Neural cell (in vitro differentiated cells): ENCODE results near the gene TET2. TPM values are rescaled to one million over a fixed set of nuclear protein-coding genes. Genes with fewer than 3 reads are reported as not detected.

ENCODE experiments used
- H2AFZ ChIP-seq: fragments of 200-600, 300-800 bp; sonication (generic), shearing (Covaris generic); 2 replicates; pipeline ENCODE4 v1.6.0; 2014; ENCODE audit warnings: low read depth, mild to moderate bottlenecking, antibody characterized with exemption, low read length, moderate library complexity
- H3F3A ChIP-seq: fragments of 200-600 bp; shearing (Covaris generic); 2 replicates; pipeline ENCODE4 v1.6.1; 2016; ENCODE audit warnings: mild to moderate bottlenecking, moderate library complexity, mixed read lengths, antibody characterized with exemption, low read length; ENCODE audit not compliant: insufficient read depth, poor library complexity, severe bottlenecking
- H3K27ac ChIP-seq: fragments of 200-600, 300-800 bp; sonication (generic), shearing (Covaris generic); 2 replicates; pipeline ENCODE4 v1.5.1; 2014; ENCODE audit warnings: mild to moderate bottlenecking, low read length, moderate library complexity
- H3K27me3 ChIP-seq: fragments of 300-800, 200-600 bp; sonication (generic), shearing (Covaris generic); 2 replicates; pipeline ENCODE4 v1.6.0; 2014; ENCODE audit warnings: mild to moderate bottlenecking, low read depth, low read length, moderate library complexity; ENCODE audit not compliant: insufficient read depth
- H3K36me3 ChIP-seq: fragments of 300-800, 200-600 bp; sonication (generic), shearing (Covaris generic); 2 replicates; pipeline ENCODE4 v1.5.1; 2014; ENCODE audit warnings: mild to moderate bottlenecking, antibody characterized with exemption, low read length, moderate library complexity; ENCODE audit not compliant: insufficient read depth
- H3K4me2 ChIP-seq: fragments of 300-800, 200-600 bp; sonication (generic), shearing (Covaris generic); 2 replicates; pipeline ENCODE4 v1.6.0; 2014; ENCODE audit warnings: mild to moderate bottlenecking, low read length
- H3K4me3 ChIP-seq: fragments of 300-800, 200-600 bp; sonication (generic), shearing (Covaris generic); 2 replicates; pipeline ENCODE4 v1.5.1; 2014; ENCODE audit warnings: mild to moderate bottlenecking, low read length, moderate library complexity
- H3K79me2 ChIP-seq: fragments of 200-600 bp; shearing (Covaris generic); replicated peaks from 2 replicates; pipeline ENCODE4 v1.6.0; 2014; ENCODE audit warnings: mild to moderate bottlenecking, low read length, moderate library complexity; ENCODE audit not compliant: insufficient read depth
- H3K9ac ChIP-seq: fragments of 300-800, 200-600 bp; sonication (generic), shearing (Covaris generic); 2 replicates; pipeline ENCODE4 v1.6.1; 2016; ENCODE audit warnings: mild to moderate bottlenecking, low read length, mixed read lengths
- H3K9me2 ChIP-seq: fragments of 200-600 bp; shearing (Covaris generic); 2 replicates; pipeline ENCODE4 v1.6.1; 2016; ENCODE audit warnings: mild to moderate bottlenecking, low read length, mixed read lengths; ENCODE audit not compliant: insufficient read depth
- H3K9me3 ChIP-seq: fragments of 200-600, 300-800 bp; sonication (generic), shearing (Covaris generic); 2 replicates; pipeline ENCODE4 v1.6.1; 2016; ENCODE audit warnings: mild to moderate bottlenecking, mixed run types, low read length, moderate library complexity, mixed read lengths
- H4K20me1 ChIP-seq: fragments of 200-600 bp; shearing (Covaris generic); 2 replicates; pipeline ENCODE4 v1.6.1; 2016; ENCODE audit warnings: mild to moderate bottlenecking, mixed run types; ENCODE audit not compliant: insufficient read depth
- CTCF ChIP-seq: fragments of 450-650 bp; IDR thresholded peaks from 2 replicates; pipeline ENCODE4 v1.5.1; 2014; ENCODE audit warnings: antibody characterized with exemption, mild to moderate bottlenecking, moderate library complexity; ENCODE audit not compliant: poor library complexity, severe bottlenecking
- EP300 ChIP-seq: fragments of 450-650 bp; conservative IDR thresholded peaks from 2 replicates; pipeline ENCODE4 v1.6.1; 2014; ENCODE audit warnings: antibody characterized with exemption, mild to moderate bottlenecking, moderate library complexity; ENCODE audit not compliant: poor library complexity, severe bottlenecking
- EZH2 ChIP-seq: fragments of 200-600, 300-800 bp; shearing (Covaris generic), sonication (generic); IDR thresholded peaks from 2 replicates; pipeline ENCODE4 v1.6.1; 2014; ENCODE audit warnings: antibody characterized with exemption, low read length, borderline replicate concordance, mild to moderate bottlenecking; ENCODE audit not compliant: insufficient read depth, poor library complexity, severe bottlenecking
- MXI1 ChIP-seq: fragments of 450-650 bp; conservative IDR thresholded peaks from 2 replicates; pipeline ENCODE4 v1.6.1; 2014; ENCODE audit warnings: antibody characterized with exemption, mild to moderate bottlenecking; ENCODE audit not compliant: poor library complexity, severe bottlenecking
- POLR2AphosphoS5 ChIP-seq: IDR thresholded peaks from 2 replicates; pipeline ENCODE4 v1.6.1; 2012
- RAD21 ChIP-seq: fragments of 450-650 bp; conservative IDR thresholded peaks from 2 replicates; pipeline ENCODE4 v1.6.1; 2014; ENCODE audit warnings: antibody characterized with exemption, mild to moderate bottlenecking, moderate library complexity
- REST ChIP-seq: IDR thresholded peaks from 2 replicates; pipeline ENCODE4 v1.6.1; 2012; ENCODE audit warnings: borderline replicate concordance
- SMC3 ChIP-seq: fragments of 450-650 bp; conservative IDR thresholded peaks from 2 replicates; pipeline ENCODE4 v1.6.1; 2014; ENCODE audit warnings: antibody characterized with exemption, mild to moderate bottlenecking, moderate library complexity; ENCODE audit not compliant: poor library complexity
- TAF1 ChIP-seq: IDR thresholded peaks from 2 replicates; pipeline ENCODE4 v1.6.1; 2012; ENCODE audit warnings: low read depth
- polyA plus RNA-seq: library from polyadenylated mRNA; depleted of rRNA; stranded (reverse); fragments of >200 nt; gene quantifications from 2 replicates; pipeline ENCODE4 v1.2.3, GENCODE V29; 2014

TET2 gene
- polyA plus RNA-seq, 1 donor from 2014 or later = 27.1 TPM

- Histone ChIP-seq H2AFZ (no peak overlapping the region), H3K36me3 (no peaks in the 10 kb centered on the region), H3K9me3 (no peaks in the 10 kb centered on the region), H4K20me1 (no peaks in the 10 kb centered on the region), H3K9me2 (no peaks in the 10 kb centered on the region), H3K27me3 (no peaks in the 10 kb centered on the region), H3K4me2 (no peak overlapping the region), H3F3A (no peaks in the 10 kb centered on the region), H3K79me2 (no peaks in the 10 kb centered on the region), H3K9ac (no peak overlapping the region), H3K27ac (no peak overlapping the region), H3K4me3 (no peak overlapping the region)
- TF ChIP-seq CTCF (no peak), EZH2 (no peak), RAD21 (no peak), TAF1 (no peak), REST (no peak), SMC3 (no peak), EP300 (no peak), POLR2AphosphoS5 (no peak), MXI1 (no peak)
Measured at GRCh38 chr4:105135785-105136184, 10.9 kb upstream of the TET2 start.

- Histone ChIP-seq H3K9me3 (no peaks in the 10 kb centered on the region), H3K27me3 (no peaks in the 10 kb centered on the region), H3K4me2 (no peak overlapping the region), H4K20me1 (no peaks in the 10 kb centered on the region), H3K4me3 (no peak overlapping the region), H3K9ac (no peak overlapping the region), H3K9me2 (no peaks in the 10 kb centered on the region), H2AFZ (no peak overlapping the region), H3F3A (no peaks in the 10 kb centered on the region), H3K36me3 (no peaks in the 10 kb centered on the region), H3K27ac (no peak overlapping the region), H3K79me2 (no peaks in the 10 kb centered on the region)
- TF ChIP-seq POLR2AphosphoS5 (no peak), EZH2 (no peak), MXI1 (no peak), REST (no peak), TAF1 (no peak), RAD21 (no peak), SMC3 (no peak), EP300 (no peak), CTCF (no peak)
Measured at GRCh38 chr4:105137121-105137875, 9.4 kb upstream of the TET2 start.
